ENCODE measurements around the gene FHIT. TPM values are rescaled to one million over a fixed set of nuclear protein-coding genes. Genes with fewer than 3 reads are reported as not detected.
"Not testable (repeated sequence)": the region's sequence is repeated elsewhere in the genome, so short reads cannot be mapped to it uniquely, and the experiment has no call there.

The FHIT gene
- total RNA-seq, 4 donors from 2014 or later, result 7.5 to 20.1 (median 13.5) TPM

DNA sequence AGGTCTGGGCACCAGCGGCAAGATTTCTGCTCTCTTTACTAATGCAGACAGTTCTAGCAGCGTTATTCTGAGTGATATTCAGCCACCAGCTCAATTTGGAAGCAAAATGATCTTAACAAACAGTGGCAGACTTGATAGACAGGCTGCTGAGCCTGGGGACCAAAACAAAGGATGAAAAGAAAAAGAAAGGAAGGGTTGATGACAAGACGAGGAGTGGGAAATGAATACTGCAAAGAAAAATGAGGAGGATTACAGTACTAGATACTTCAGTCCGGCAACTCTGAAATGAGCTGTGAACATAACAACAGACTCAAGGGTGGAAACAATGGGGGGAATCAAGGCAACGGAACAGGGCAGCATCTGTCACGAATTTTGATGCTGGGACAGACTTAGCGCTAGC lies 28.8 kb downstream of the FHIT start:
- WGBS, 2 donors (ENCODE audit: low coverage in 1 of 2), result 80 to 90% methylated on average over 6 to 7 of the region's 7 CpGs

GRCh38 chr3:61221759-61222362 lies 29.4 kb downstream of the FHIT start:
- no peak overlapping the region for H3K4me3 ChIP-seq
- no peak for DNase-seq
- peaks cover 0 to 10% (median 3%) of the 10 kb centered on the region in 4 donors for H3K4me1 ChIP-seq
- H3K27ac ChIP-seq, result no peak overlapping the region
- no peaks in the 10 kb centered on the region for H3K36me3 ChIP-seq
- in situ Hi-C loops (cut with MboI; ENCODE audit: low pct_ligation_motif_present in 1 of 4, low pct_unique_long_range_greater_than_20kb in 1 of 4, low sequenced_read_pairs in 3 of 4), result no loop called here
- no peaks in the 10 kb centered on the region for H3K27me3 ChIP-seq
- no peaks in the 10 kb centered on the region for H3K9me3 ChIP-seq
- WGBS, 2 donors (ENCODE audit: low coverage in 1 of 2), result 59% methylated on average over 6 of the region's 6 CpGs; no CpG with 5 or more reads in 1 of the 2 donors
- TF ChIP-seq, protein P1, sequence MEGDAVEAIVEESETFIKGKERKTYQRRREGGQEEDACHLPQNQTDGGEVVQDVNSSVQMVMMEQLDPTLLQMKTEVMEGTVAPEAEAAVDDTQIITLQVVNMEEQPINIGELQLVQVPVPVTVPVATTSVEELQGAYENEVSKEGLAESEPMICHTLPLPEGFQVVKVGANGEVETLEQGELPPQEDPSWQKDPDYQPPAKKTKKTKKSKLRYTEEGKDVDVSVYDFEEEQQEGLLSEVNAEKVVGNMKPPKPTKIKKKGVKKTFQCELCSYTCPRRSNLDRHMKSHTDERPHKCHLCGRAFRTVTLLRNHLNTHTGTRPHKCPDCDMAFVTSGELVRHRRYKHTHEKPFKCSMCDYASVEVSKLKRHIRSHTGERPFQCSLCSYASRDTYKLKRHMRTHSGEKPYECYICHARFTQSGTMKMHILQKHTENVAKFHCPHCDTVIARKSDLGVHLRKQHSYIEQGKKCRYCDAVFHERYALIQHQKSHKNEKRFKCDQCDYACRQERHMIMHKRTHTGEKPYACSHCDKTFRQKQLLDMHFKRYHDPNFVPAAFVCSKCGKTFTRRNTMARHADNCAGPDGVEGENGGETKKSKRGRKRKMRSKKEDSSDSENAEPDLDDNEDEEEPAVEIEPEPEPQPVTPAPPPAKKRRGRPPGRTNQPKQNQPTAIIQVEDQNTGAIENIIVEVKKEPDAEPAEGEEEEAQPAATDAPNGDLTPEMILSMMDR (IDR thresholded peaks at IDR 0.05), result no peak
- no peak for TF ChIP-seq EP300 (IDR thresholded peaks at IDR 0.05; ENCODE audit: low read depth)
- no peak for TF ChIP-seq POLR2A (IDR thresholded peaks at IDR 0.05)
- no peak for TF ChIP-seq POLR2AphosphoS5 (IDR thresholded peaks at IDR 0.05)
- intact Hi-C loops (cut with DNase I; ENCODE audit: low total_unique reads), result no loop called here

More for the DNA sequence above, 28.8 kb downstream of the FHIT start:
- Histone ChIP-seq H3K4me3 (no peak overlapping the region), H3K27ac (no peak overlapping the region), H3K36me3 (no peaks in the 10 kb centered on the region), H3K4me1 (peaks cover 0 to 10% (median 3%) of the 10 kb centered on the region in 4 donors), H3K27me3 (no peaks in the 10 kb centered on the region), H3K9me3 (no peaks in the 10 kb centered on the region)
- in situ Hi-C loops (cut with MboI; ENCODE audit: low pct_ligation_motif_present in 1 of 4, low pct_unique_long_range_greater_than_20kb in 1 of 4, low sequenced_read_pairs in 3 of 4), result no loop called here
- intact Hi-C loops (cut with DNase I; ENCODE audit: low total_unique reads), result no loop called here
- no peak for DNase-seq
- TF ChIP-seq, protein P1 (IDR thresholded peaks at IDR 0.05), result no peak
- TF ChIP-seq EP300 (IDR thresholded peaks at IDR 0.05; ENCODE audit: low read depth) (no peak), POLR2AphosphoS5 (IDR thresholded peaks at IDR 0.05) (no peak), POLR2A (IDR thresholded peaks at IDR 0.05) (no peak)

DNA sequence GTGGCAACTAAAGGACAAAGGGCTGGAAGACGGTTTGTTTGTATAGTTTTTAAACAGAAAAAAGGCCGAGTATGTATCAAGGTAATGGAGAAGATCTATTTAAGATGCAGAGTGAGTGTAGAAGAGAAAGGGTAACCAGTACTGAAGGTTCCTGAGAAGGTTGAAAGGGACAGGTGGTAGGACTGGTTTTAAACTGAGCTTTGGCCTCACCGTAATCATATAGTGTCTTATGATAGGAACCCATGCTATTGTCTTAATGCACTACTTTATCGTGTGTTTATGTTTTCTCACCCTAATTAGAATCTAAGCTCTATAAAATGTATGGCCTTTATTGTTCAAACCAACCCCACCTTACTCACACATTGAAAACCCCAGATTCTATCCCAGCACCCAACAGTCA lies 32.7 kb downstream of the FHIT start:
- 45 to 56% methylated on average over 4 of the region's 4 CpGs for WGBS, 2 donors (ENCODE audit: low coverage in 1 of 2)
- Histone ChIP-seq H3K27me3 (no peaks in the 10 kb centered on the region), H3K4me1 (peaks cover 0 to 10% (median 3%) of the 10 kb centered on the region in 4 donors), H3K27ac (peak overlapping the region in 1 of 4 donors; percentile 32), H3K4me3 (no peak overlapping the region), H3K36me3 (no peaks in the 10 kb centered on the region), H3K9me3 (no peaks in the 10 kb centered on the region)
- no peak for TF ChIP-seq POLR2AphosphoS5 (IDR thresholded peaks at IDR 0.05)
- TF ChIP-seq, protein P1 (IDR thresholded peaks at IDR 0.05), result no peak
- TF ChIP-seq EP300 (IDR thresholded peaks at IDR 0.05; ENCODE audit: low read depth), result no peak
- TF ChIP-seq POLR2A (IDR thresholded peaks at IDR 0.05), result no peak
- intact Hi-C loops (cut with DNase I; ENCODE audit: low total_unique reads) (no loop called here), in situ Hi-C loops (cut with MboI; ENCODE audit: low pct_ligation_motif_present in 1 of 4, low pct_unique_long_range_greater_than_20kb in 1 of 4, low sequenced_read_pairs in 3 of 4) (no loop called here)
- DNase-seq, result no peak

DNA sequence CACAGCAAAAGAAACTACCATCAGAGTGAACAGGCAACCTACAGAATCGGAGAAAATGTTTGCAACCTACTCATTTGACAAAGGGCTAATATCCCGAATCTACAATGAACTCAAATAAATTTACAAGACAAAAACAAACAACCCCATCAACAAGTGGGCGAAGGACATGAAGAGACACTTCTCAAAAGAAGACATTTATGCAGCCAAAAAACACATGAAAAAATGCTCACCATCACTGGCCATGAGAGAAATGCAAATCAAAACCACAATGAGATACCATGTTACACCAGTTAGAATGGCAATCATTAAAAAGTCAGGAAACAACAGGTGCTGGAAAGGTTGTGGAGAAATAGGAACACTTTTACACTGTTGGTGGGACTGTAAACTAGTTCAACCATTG lies 35.1 kb downstream of the FHIT start:
- H3K27ac ChIP-seq; H3K36me3 ChIP-seq; DNase-seq; H3K27me3 ChIP-seq; H3K9me3 ChIP-seq; H3K4me3 ChIP-seq; in situ Hi-C loops (cut with MboI; ENCODE audit: low pct_ligation_motif_present in 1 of 4, low pct_unique_long_range_greater_than_20kb in 1 of 4, low sequenced_read_pairs in 3 of 4); intact Hi-C loops (cut with DNase I; ENCODE audit: low total_unique reads); H3K4me1 ChIP-seq: not testable (repeated sequence)
- 83 to 95% methylated on average over 3 of the region's 3 CpGs for WGBS, 2 donors (ENCODE audit: low coverage in 1 of 2)

DNA sequence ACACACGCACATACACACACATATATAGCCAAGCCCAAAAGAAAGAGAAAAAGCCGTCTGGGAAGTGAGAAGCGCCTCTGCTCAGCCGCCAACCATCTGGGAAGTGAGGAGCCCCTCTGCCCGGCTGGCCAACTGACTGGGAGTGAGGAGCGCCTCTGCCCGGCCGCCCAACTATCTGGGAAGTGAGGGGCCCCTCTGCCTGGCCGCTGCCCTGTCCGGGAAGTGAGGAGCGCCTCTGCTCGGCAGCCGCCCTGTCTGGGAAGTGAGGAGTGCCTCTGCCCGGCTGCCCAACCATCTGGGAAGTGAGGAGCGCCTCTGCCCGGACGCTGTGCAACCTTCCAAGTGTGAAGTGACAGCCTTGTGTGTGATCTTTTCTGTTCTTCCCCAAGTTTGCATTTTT lies 49.2 kb downstream of the FHIT start:
- H3K4me1 ChIP-seq, result peaks cover 0 to 8% (median 0%) of the 10 kb centered on the region in 4 donors
- 88% methylated on average over 17 of the region's 17 CpGs; no CpG with 5 or more reads in 1 of the 2 donors for WGBS, 2 donors (ENCODE audit: low coverage in 1 of 2)
- H3K9me3 ChIP-seq, result no peaks in the 10 kb centered on the region
- no peak overlapping the region for H3K4me3 ChIP-seq
- no peak overlapping the region for H3K27ac ChIP-seq
- TF ChIP-seq POLR2A (IDR thresholded peaks at IDR 0.05) (no peak), EP300 (IDR thresholded peaks at IDR 0.05; ENCODE audit: low read depth) (no peak), POLR2AphosphoS5 (IDR thresholded peaks at IDR 0.05) (no peak)
- TF ChIP-seq, protein P1 (IDR thresholded peaks at IDR 0.05), result no peak
- H3K36me3 ChIP-seq, result no peaks in the 10 kb centered on the region
- H3K27me3 ChIP-seq, result no peaks in the 10 kb centered on the region
- intact Hi-C loops (cut with DNase I; ENCODE audit: low total_unique reads), result no loop called here
- in situ Hi-C loops (cut with MboI; ENCODE audit: low pct_ligation_motif_present in 1 of 4, low pct_unique_long_range_greater_than_20kb in 1 of 4, low sequenced_read_pairs in 3 of 4), result no loop called here
- DNase-seq, result no peak

All from transverse colon (tissue), 4 donors.